ENCODE results near the gene FCN2. TPM values are rescaled to one million over a fixed set of nuclear protein-coding genes. Genes with fewer than 3 reads are reported as not detected.

The FCN2 gene
- total RNA-seq, 1 donor from 2014 or later, result not detected

GRCh38 chr9:134922066-134922931 lies 41.7 kb downstream of the FCN2 start:
- Mint-ChIP-seq H3K4me3 (no peak overlapping the region), H3K27me3 (ENCODE audit: insufficient read depth, low read depth) (peaks cover 2% of the 10 kb centered on the region), H3K4me1 (no peaks in the 10 kb centered on the region), H3K9me3 (peaks cover 15% of the 10 kb centered on the region), H3K27ac (no peak overlapping the region), H3K36me3 (no peaks in the 10 kb centered on the region)
- Histone ChIP-seq H2AFZ (replicated peaks) (no peak overlapping the region), H3K36me3 (no peaks in the 10 kb centered on the region), H3K27me3 (no peaks in the 10 kb centered on the region), H3K4me1 (no peaks in the 10 kb centered on the region), H3K9me3 (ENCODE audit: low read depth) (no peaks in the 10 kb centered on the region), H4K20me1 (ENCODE audit: low read depth) (no peaks in the 10 kb centered on the region), H3K4me2 (no peak overlapping the region), H3K4me3 (no peak overlapping the region), H3K9ac (no peak overlapping the region), H3K27ac (no peak overlapping the region), H3F3A (ENCODE audit: low read depth) (no peaks in the 10 kb centered on the region), H3K79me2 (ENCODE audit: low read depth) (no peaks in the 10 kb centered on the region)
- TF ChIP-seq CTCF (IDR thresholded peaks at IDR 0.05) (no peak), EZH2 (IDR thresholded peaks at IDR 0.05) (no peak), EZH2phosphoT487 (IDR thresholded peaks at IDR 0.05) (no peak)
- DNase-seq (ENCODE audit: low spot score), result no peak

GRCh38 chr9:134922932-134923240 lies 42.3 kb downstream of the FCN2 start:
- H3K9ac ChIP-seq, result no peak overlapping the region
- no peak overlapping the region for H3K4me2 ChIP-seq
- Mint-ChIP-seq H3K9me3 (peaks cover 15% of the 10 kb centered on the region), H3K36me3 (no peaks in the 10 kb centered on the region), H3K4me3 (no peak overlapping the region), H3K4me1 (no peaks in the 10 kb centered on the region), H3K27me3 (ENCODE audit: insufficient read depth, low read depth) (peaks cover 2% of the 10 kb centered on the region), H3K27ac (no peak overlapping the region)
- no peak overlapping the region for H2AFZ ChIP-seq (replicated peaks)
- TF ChIP-seq EZH2phosphoT487 (IDR thresholded peaks at IDR 0.05), result no peak
- no peak for TF ChIP-seq CTCF (IDR thresholded peaks at IDR 0.05)
- TF ChIP-seq EZH2 (IDR thresholded peaks at IDR 0.05), result no peak
- H3K27ac ChIP-seq, result no peak overlapping the region
- H3K4me1 ChIP-seq, result no peaks in the 10 kb centered on the region
- no peak overlapping the region for H3K4me3 ChIP-seq
- H3K27me3 ChIP-seq, result no peaks in the 10 kb centered on the region
- DNase-seq (ENCODE audit: low spot score), result no peak
- no peaks in the 10 kb centered on the region for H3F3A ChIP-seq (ENCODE audit: low read depth)
- H3K79me2 ChIP-seq (ENCODE audit: low read depth), result no peaks in the 10 kb centered on the region
- H3K9me3 ChIP-seq (ENCODE audit: low read depth), result no peaks in the 10 kb centered on the region
- H3K36me3 ChIP-seq, result no peaks in the 10 kb centered on the region
- no peaks in the 10 kb centered on the region for H4K20me1 ChIP-seq (ENCODE audit: low read depth)

- H3K36me3 Mint-ChIP-seq, result no peaks in the 10 kb centered on the region
- no peak overlapping the region for H3K4me3 Mint-ChIP-seq
- no peaks in the 10 kb centered on the region for H3K79me2 ChIP-seq (ENCODE audit: low read depth)
- no peaks in the 10 kb centered on the region for H3F3A ChIP-seq (ENCODE audit: low read depth)
- DNase-seq (ENCODE audit: low spot score), result no peak
- TF ChIP-seq CTCF (IDR thresholded peaks at IDR 0.05), result no peak
- TF ChIP-seq EZH2 (IDR thresholded peaks at IDR 0.05), result no peak
- TF ChIP-seq EZH2phosphoT487 (IDR thresholded peaks at IDR 0.05), result no peak
- no peaks in the 10 kb centered on the region for H4K20me1 ChIP-seq (ENCODE audit: low read depth)
- no peak overlapping the region for H3K4me2 ChIP-seq
- no peak overlapping the region for H2AFZ ChIP-seq (replicated peaks)
- peaks cover 11% of the 10 kb centered on the region for H3K9me3 Mint-ChIP-seq
- H3K4me3 ChIP-seq, result no peak overlapping the region
- H3K27ac ChIP-seq, result no peak overlapping the region
- H3K36me3 ChIP-seq, result no peaks in the 10 kb centered on the region
- H3K9ac ChIP-seq, result no peak overlapping the region
- no peaks in the 10 kb centered on the region for H3K4me1 ChIP-seq
- peaks cover 2% of the 10 kb centered on the region for H3K27me3 Mint-ChIP-seq (ENCODE audit: insufficient read depth, low read depth)
- no peaks in the 10 kb centered on the region for H3K9me3 ChIP-seq (ENCODE audit: low read depth)
- no peak overlapping the region for H3K27ac Mint-ChIP-seq
- no peaks in the 10 kb centered on the region for H3K4me1 Mint-ChIP-seq
- no peaks in the 10 kb centered on the region for H3K27me3 ChIP-seq
Observed at GRCh38 chr9:134923466-134923865, 42.9 kb downstream of the FCN2 start.

Measured in neural progenitor cell (in vitro differentiated cells).